ENCODE data around the gene FHIP1A. TPM values are rescaled to one million over a fixed set of nuclear protein-coding genes. Genes with fewer than 3 reads are reported as not detected.
"Not testable (repeated sequence)": the region's sequence is repeated elsewhere in the genome, so short reads cannot be mapped to it uniquely, and the experiment has no call there.

Gene FHIP1A
- 7.7 TPM for total RNA-seq
- polyA plus RNA-seq: 1.2 TPM

DNA sequence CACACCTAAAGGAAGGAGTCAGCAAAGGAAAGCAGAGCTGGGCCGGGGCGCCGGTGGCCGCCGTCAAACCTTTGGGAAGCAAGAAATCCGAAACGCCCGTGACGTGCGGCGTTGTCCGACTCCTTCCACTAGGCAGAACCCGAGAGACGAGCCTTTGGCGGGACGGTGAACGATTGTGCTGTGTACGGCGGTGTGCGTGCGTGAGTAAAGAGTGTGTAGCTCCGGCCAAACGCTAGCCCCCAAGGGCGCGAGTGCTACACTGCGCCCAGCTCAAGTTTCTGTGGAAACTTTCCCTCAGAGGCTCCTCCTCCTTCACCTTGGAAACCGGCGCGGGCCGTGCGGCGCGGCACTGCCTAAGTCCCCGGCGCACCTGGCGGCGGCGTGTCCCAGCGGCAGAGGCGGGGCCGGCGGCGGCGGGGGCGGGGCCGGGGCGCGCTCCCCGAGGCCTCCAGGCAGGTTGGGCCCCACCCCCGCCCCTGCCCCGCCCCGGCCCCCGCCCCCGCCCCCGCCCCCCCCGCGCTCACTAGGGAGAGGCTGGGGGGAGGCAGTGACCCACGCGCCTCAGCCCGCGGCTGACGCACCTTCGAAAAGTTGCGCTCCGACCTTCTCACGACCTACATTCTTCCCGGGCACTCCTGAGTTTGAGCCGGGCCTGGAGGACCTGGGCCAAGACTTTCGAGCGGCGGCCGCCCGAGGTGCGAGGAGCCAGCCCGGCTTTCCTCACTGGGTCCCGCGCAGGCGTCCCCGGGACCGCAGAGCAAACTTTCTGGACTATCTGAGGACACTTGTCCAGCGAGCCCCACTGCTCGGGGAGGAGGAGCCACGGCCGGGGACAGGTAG is at the start of gene FHIP1A:
FHIP1A (plus strand) TSS at position 547 of the 840 bp plus-strand sequence. CDS start 157,084 bp downstream, outside the sequence.
- no peaks in the 10 kb centered on the region for H3K4me1 ChIP-seq (ENCODE audit: insufficient read depth)
- peak within 1 kb of the TSS; percentile 48 for H3K4me3 ChIP-seq (ENCODE audit: low read depth, low read length)
- 5% methylated on average over 84 of the region's 84 CpGs for WGBS
- H3K36me3 ChIP-seq (ENCODE audit: insufficient read depth): no peaks in the 10 kb centered on the region
- DNase-seq (ENCODE audit: extremely low spot score): peak; percentile 67
- peak within 1 kb of the TSS; percentile 59 for H3K27ac ChIP-seq (ENCODE audit: low read depth)

DNA sequence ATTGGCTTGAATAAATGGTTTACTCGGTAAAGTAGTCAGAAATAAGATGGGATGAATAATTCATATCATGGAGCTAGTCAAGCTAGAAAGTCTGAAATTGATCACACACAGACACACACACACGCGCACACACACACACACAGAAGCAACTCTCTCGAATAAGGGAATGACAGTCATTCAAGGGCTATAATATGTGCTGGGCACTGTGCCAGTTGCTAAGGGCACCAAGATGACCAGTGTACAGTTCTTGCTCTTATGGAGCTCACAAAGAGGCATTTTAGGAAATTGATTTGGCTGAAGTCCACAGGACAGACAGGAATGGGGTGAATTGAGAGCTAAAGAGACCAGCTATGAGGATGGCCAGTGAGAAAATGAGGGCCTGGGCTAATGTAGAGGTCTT is 49.4 kb upstream of the FHIP1A start:
- DNase-seq (ENCODE audit: extremely low spot score): no peak
- 79% methylated on average over 4 of the region's 4 CpGs for WGBS
- H3K4me1 ChIP-seq (ENCODE audit: insufficient read depth): no peaks in the 10 kb centered on the region
- no peaks in the 10 kb centered on the region for H3K36me3 ChIP-seq (ENCODE audit: insufficient read depth)
- no peak overlapping the region for H3K27ac ChIP-seq (ENCODE audit: low read depth)
- H3K4me3 ChIP-seq (ENCODE audit: low read depth, low read length): no peak overlapping the region

DNA sequence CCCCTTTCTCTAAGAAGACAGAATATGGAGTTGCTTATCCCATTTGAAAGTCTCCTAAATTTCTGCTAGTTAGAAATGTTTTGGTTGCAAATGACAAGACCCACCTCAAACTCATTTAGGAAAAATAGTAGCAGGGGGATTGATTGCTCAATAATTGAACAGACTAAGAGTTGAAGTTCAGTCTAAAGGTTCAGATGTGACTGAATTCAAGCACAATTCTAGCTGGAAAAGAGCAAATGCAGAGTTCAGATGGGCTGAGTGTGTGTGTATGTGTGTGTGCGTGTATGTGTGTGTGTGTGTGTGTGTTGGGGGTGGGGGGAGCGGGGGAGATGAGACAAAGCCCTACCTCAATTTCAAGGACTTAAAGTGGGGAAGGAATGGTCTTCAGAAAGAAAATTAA is 47.9 kb upstream of the FHIP1A start:
- no peaks in the 10 kb centered on the region for H3K4me1 ChIP-seq (ENCODE audit: insufficient read depth)
- H3K36me3 ChIP-seq (ENCODE audit: insufficient read depth): no peaks in the 10 kb centered on the region
- no peak for DNase-seq (ENCODE audit: extremely low spot score)

DNA sequence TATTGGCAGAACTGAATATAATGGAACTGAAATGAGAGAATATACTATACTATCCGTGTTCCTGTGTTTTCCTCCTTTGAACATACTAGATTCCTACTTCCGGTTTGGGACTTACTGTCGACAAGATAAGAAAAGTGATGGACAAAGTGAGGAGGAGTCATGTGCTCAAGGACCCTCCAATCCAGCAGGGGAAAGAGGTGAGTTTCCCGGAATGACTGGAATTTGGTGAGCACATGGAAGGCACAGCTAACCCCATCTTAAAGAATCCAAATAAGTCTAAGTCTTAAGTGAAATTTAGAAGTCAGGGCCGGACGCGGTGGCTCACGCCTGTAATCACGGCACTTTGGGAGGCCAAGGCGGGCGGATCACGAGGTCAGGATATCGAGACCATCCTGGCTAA is 47.0 kb upstream of the FHIP1A start:
- no peak overlapping the region for H3K4me3 ChIP-seq (ENCODE audit: low read depth, low read length)
- H3K36me3 ChIP-seq (ENCODE audit: insufficient read depth): no peaks in the 10 kb centered on the region
- WGBS: 90% methylated on average over 13 of the region's 13 CpGs
- no peak for DNase-seq (ENCODE audit: extremely low spot score)
- H3K4me1 ChIP-seq (ENCODE audit: insufficient read depth): no peaks in the 10 kb centered on the region
- H3K27ac ChIP-seq (ENCODE audit: low read depth): no peak overlapping the region

More for the DNA sequence above, 47.9 kb upstream of the FHIP1A start:
- 96% methylated on average over 2 of the region's 2 CpGs for WGBS
- H3K27ac ChIP-seq (ENCODE audit: low read depth): no peak overlapping the region
- no peak overlapping the region for H3K4me3 ChIP-seq (ENCODE audit: low read depth, low read length)

DNA sequence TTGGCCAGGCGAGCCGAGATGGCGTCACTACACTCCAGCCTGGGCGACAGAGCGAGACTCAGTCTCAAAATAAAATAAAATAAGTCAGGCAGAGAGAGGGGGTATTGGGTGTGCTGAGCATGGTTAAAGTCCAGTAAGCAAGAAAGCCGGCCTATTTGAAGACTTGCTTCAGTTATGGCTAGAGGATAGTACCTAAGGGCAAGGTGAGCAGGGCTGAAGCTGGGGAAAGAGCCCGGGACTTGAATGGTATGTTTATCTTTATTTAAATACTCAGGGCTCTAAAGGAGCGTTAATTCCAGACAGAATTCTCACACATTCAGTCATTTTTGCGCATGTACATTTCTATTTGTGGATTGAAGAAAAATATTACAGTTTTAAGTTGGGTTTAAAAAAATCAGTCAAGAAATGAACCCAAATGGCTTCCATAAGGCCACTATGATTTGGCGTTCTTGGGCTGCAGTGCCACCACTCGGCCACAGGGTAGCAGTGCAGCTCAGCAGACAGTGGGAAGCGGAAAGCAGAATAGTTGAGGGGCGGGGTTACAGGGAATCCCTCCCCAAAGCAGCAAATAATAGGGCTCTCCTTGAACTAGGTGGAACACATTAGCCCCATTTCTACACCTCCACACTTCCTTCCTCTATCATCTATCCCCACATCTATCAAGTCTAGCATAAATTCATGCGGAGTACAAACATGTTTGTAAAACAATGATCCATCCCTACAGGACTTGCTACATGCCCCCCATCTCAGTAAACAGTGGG is 46.4 kb upstream of the FHIP1A start:
- no peaks in the 10 kb centered on the region for H3K4me1 ChIP-seq (ENCODE audit: insufficient read depth)
- WGBS: 42% methylated on average over 12 of the region's 14 CpGs
- H3K27ac ChIP-seq (ENCODE audit: low read depth): no peak overlapping the region
- H3K4me3 ChIP-seq (ENCODE audit: low read depth, low read length): no peak overlapping the region
- H3K36me3 ChIP-seq (ENCODE audit: insufficient read depth): no peaks in the 10 kb centered on the region
- DNase-seq (ENCODE audit: extremely low spot score): peak; percentile 37

DNA sequence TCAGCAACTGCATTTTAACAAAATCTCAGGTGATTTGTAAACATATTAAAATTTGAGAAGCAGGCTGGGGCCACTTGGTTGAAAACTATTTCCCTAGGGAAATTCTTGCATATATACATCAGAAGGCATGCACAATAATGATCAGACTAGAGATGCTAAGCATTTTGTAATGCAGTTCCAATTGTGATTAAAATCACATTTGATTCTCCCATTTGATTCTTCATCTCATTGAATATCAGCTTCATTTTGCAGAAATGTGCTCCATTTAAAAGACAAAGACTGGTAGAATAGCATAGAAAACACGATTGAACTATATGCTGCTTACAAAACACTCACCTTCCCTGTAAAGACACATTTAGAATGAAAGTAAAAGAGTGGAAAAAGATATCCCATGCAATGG is 32.4 kb upstream of the FHIP1A start:
- H3K27ac ChIP-seq (ENCODE audit: low read depth): no peak overlapping the region
- DNase-seq (ENCODE audit: extremely low spot score): no peak
- H3K36me3 ChIP-seq (ENCODE audit: insufficient read depth): no peaks in the 10 kb centered on the region
- H3K4me3 ChIP-seq (ENCODE audit: low read depth, low read length): no peak overlapping the region
- WGBS: 66% methylated on average over 1 of the region's 1 CpG
- no peaks in the 10 kb centered on the region for H3K4me1 ChIP-seq (ENCODE audit: insufficient read depth)

DNA sequence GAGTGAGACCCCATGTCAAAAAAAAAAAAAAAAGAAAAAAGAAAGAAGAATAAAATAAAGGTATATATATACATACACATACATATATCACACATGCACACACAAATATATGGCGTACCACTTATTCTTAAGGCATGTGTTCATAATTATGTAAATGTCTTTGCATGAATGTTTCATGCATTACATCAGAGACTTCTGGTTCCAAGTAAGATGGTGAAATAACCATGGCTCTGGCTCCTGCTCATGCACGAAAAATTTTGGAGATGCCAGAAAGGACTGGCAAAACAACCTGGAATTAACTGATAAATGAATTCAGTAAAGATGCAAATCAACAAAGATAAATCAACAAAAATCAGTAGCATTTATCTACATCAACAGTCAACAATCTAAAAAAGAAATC is 19.7 kb upstream of the FHIP1A start:
- DNase-seq (ENCODE audit: extremely low spot score): no peak
- WGBS: 87% methylated on average over 2 of the region's 2 CpGs
- Histone ChIP-seq H3K4me3 (ENCODE audit: low read depth, low read length) (no peak overlapping the region), H3K4me1 (ENCODE audit: insufficient read depth) (no peaks in the 10 kb centered on the region), H3K36me3 (ENCODE audit: insufficient read depth) (no peaks in the 10 kb centered on the region), H3K27ac (ENCODE audit: low read depth) (no peak overlapping the region)

DNA sequence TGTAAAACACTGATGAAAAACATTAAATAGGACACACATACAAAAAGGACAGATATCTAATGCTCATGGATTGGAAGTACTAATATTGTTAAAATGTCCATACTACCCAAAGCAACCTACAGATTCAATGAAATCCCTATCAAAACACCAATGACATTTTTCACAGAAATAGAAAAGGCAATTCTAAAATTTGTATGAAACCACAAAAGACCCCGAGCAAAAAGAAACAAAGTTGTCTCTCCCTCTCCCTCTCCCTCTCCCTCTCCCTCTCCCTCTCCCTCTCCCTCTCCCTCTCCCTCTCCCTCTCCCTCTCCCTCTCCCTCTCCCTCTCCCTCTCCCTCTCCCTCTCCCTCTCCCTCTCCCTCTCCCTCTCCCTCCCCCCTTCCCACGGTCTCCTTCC is 19.2 kb upstream of the FHIP1A start:
- not testable (repeated sequence) for H3K27ac ChIP-seq (ENCODE audit: low read depth); DNase-seq (ENCODE audit: extremely low spot score); H3K36me3 ChIP-seq (ENCODE audit: insufficient read depth); H3K4me3 ChIP-seq (ENCODE audit: low read depth, low read length); H3K4me1 ChIP-seq (ENCODE audit: insufficient read depth)
- 96% methylated on average over 2 of the region's 2 CpGs for WGBS

DNA sequence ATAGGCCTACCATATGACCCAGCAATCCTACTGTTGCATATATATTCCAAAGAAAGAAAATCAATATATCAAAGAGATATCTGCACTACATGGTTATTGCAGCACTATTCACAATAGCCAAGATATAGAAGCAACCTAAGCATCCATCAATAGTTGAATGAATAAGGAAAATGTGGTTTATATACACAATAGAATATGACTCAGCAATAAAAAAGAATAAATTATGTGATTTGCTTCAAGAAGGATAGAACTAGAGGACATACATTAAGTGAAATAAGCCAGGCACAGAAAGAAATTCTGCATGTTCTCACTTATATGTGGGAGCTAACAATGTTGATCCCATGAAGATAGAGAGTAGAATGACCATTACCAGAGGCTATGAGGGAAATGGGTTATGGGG is 13.1 kb upstream of the FHIP1A start:
- H3K27ac ChIP-seq (ENCODE audit: low read depth): no peak overlapping the region
- no peaks in the 10 kb centered on the region for H3K36me3 ChIP-seq (ENCODE audit: insufficient read depth)
- DNase-seq (ENCODE audit: extremely low spot score): no peak
- no peak overlapping the region for H3K4me3 ChIP-seq (ENCODE audit: low read depth, low read length)
- no peaks in the 10 kb centered on the region for H3K4me1 ChIP-seq (ENCODE audit: insufficient read depth)

DNA sequence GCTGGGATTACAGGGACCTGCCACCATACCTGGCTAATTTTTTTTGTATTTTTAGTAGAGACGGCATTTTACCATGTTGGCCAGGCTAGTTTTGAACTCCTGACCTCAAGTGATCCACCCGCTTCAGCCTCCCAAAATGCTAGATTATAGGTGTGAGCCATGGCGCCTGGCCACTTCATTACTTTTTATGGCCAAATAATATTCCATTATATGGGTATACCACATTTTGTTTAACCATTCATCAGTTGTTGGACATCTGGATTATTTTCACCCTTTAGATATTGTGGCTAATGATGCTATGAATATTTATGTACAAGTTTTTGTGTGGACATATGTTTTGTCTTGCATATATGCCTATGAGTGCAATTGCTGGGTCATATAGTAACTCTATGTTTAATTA is 8.6 kb upstream of the FHIP1A start:
- Histone ChIP-seq H3K27ac (ENCODE audit: low read depth) (no peak overlapping the region), H3K4me1 (ENCODE audit: insufficient read depth) (no peaks in the 10 kb centered on the region), H3K36me3 (ENCODE audit: insufficient read depth) (no peaks in the 10 kb centered on the region), H3K4me3 (ENCODE audit: low read depth, low read length) (no peak overlapping the region)
- 94% methylated on average over 3 of the region's 3 CpGs for WGBS
- no peak for DNase-seq (ENCODE audit: extremely low spot score)

DNA sequence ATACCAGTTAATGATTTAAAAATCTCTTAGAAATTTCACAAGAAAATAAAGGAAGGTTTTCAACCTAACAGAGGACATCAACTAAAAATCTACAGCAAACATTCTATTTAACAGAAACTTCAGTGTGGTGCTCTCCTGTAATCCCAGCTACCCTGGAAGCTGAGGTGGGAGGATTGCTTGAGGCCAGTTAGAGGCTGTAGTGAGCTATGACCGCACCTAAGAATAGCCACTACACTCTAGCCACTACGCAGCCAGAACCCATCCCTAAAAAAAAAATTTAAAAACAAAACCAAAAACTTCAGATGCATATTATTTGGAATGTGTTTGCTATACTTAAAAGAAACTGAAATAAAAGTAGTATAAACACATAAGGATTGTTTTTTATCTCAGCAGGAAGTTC is 7.2 kb upstream of the FHIP1A start:
- no peaks in the 10 kb centered on the region for H3K4me1 ChIP-seq (ENCODE audit: insufficient read depth)
- no peak overlapping the region for H3K27ac ChIP-seq (ENCODE audit: low read depth)
- H3K4me3 ChIP-seq (ENCODE audit: low read depth, low read length): no peak overlapping the region
- DNase-seq (ENCODE audit: extremely low spot score): no peak
- no peaks in the 10 kb centered on the region for H3K36me3 ChIP-seq (ENCODE audit: insufficient read depth)
- WGBS: 95% methylated on average over 2 of the region's 2 CpGs

DNA sequence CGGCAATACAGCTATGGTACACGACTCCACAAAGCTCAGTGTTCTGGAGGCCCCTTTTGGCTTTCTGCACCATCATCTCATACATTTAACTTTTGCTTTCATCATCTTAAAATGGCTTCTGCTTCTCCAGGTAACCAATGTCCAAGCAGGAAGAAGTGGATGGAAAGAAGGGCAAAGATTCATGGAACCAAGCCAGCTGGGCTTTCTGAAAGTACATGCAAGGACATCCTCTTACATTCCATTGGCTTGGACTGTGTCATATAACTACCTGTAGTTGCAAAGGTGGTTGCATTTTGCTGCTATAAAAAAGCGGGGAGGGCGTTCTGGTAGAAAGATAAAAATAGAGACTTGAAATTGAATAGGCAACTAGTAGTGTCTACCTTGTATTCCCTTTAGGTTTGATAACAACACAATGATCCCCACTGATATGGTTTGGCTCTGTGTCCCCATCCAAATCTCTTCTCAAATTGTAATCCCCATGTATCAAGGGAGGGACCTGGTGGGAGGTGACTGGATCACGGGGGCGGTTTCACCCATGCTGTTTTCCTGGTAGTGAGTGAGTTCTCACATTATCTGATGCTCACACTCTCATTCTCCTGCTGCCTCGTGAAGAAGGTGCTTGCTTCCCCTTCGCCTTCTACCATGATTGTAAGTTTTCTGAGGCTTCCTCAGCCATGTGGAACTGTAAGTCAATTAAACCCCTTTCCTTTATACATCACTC is 6.7 kb upstream of the FHIP1A start:
- no peak for DNase-seq (ENCODE audit: extremely low spot score)
- 70% methylated on average over 8 of the region's 8 CpGs for WGBS

DNA sequence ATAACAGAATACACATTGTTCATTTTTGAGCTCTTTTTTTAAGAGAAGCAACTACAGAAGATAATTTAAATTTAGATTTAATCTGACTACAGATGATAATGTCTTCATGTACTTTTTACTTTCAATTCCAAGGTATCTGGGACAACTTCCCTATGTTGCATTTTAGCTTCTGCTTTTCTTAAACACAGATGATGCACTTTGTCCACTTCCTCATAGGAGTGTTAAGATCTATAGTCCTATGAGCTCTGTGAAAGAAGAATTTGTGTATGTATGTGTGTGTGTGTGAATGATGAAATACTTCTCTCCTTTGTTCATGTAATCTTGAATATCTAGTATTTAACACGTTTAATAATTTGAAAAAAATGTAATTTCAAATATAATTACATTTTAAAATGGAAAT is 5.3 kb upstream of the FHIP1A start:
- WGBS: 64% methylated on average over 1 of the region's 1 CpG
- Histone ChIP-seq H3K4me1 (ENCODE audit: insufficient read depth) (no peaks in the 10 kb centered on the region), H3K4me3 (ENCODE audit: low read depth, low read length) (no peak overlapping the region), H3K36me3 (ENCODE audit: insufficient read depth) (no peaks in the 10 kb centered on the region), H3K27ac (ENCODE audit: low read depth) (no peak overlapping the region)
- DNase-seq (ENCODE audit: extremely low spot score): no peak

More for the DNA sequence above, 6.7 kb upstream of the FHIP1A start:
- Histone ChIP-seq H3K36me3 (ENCODE audit: insufficient read depth) (no peaks in the 10 kb centered on the region), H3K4me1 (ENCODE audit: insufficient read depth) (no peaks in the 10 kb centered on the region), H3K27ac (ENCODE audit: low read depth) (no peak overlapping the region), H3K4me3 (ENCODE audit: low read depth, low read length) (no peak overlapping the region)

Data from urinary bladder (tissue), 4 donors.